Right atrium auricular region (tissue), 2 donors: ENCODE measurements around the gene RRP9. TPM values are rescaled to one million over a fixed set of nuclear protein-coding genes. Genes with fewer than 3 reads are reported as not detected.
A peak's percentile ranks its signal among the peaks of the same experiment; 100 is the strongest.

Experiments
- DNase-seq: peaks from one replicate; pipeline ENCODE4 v3.0.0-alpha.2; 2019; ENCODE audit warnings: low spot score
- H3K27ac ChIP-seq, 2 donors: fragments of 200-600 bp; sonication (generic); 1 replicate in 1 of 2; 2 replicates in 1 of 2; pipeline ENCODE4 v1.5.1; 2016 to 2019
- H3K27me3 ChIP-seq, 2 donors: fragments of 200-600 bp; sonication (generic); one replicate each; pipeline versions ENCODE4 v1.5.1 to v1.6.0; 2017 to 2019
- H3K36me3 ChIP-seq: fragments of 200-600 bp; sonication (generic); one replicate; pipeline ENCODE4 v1.5.1; 2016
- H3K4me1 ChIP-seq, 2 donors: fragments of 200-600 bp; sonication (generic); one replicate each; pipeline versions ENCODE4 v1.5.1 to v1.6.0; 2017 to 2019
- H3K4me3 ChIP-seq, 2 donors: fragments of 200-600 bp; sonication (generic); 1 replicate in 1 of 2; 2 replicates in 1 of 2; pipeline ENCODE4 v1.5.1; 2017 to 2019; ENCODE audit warnings: mild to moderate bottlenecking in 1 of 2, moderate library complexity in 1 of 2
- H3K9me3 ChIP-seq, 2 donors: fragments of 200-600 bp; sonication (generic); one replicate each; pipeline ENCODE4 v1.5.1; 2019
- total RNA-seq, 2 donors: library from RNA; depleted of rRNA; stranded (reverse); fragments of >200 nt; gene quantifications; one replicate each; pipeline ENCODE4 v1.1.0, GENCODE V29; 2016
- TF ChIP-seq, protein P1 (sequence below), 2 donors: fragments of 200-600 bp; sonication (generic); IDR thresholded peaks; one replicate each; pipeline ENCODE4 v1.5.1; 2019; ENCODE audit warnings: antibody characterized with exemption in 2 of 2

Gene RRP9
- total RNA-seq, 2 donors from 2014 or later = 6.3 to 11.1 TPM

- no peak for DNase-seq
Observed at GRCh38 chr3:51974277-51974962, 32.7 kb upstream of the RRP9 start.

GRCh38 chr3:51971350-51971749, 29.6 kb upstream of the RRP9 start:
- Histone ChIP-seq H3K4me1 (peaks cover 0 to 41% of the 10 kb centered on the region in 2 donors), H3K27me3 (no peaks in the 10 kb centered on the region), H3K9me3 (no peaks in the 10 kb centered on the region), H3K27ac (no peak overlapping the region), H3K36me3 (no peaks in the 10 kb centered on the region), H3K4me3 (no peak overlapping the region)
- TF ChIP-seq, protein P1, sequence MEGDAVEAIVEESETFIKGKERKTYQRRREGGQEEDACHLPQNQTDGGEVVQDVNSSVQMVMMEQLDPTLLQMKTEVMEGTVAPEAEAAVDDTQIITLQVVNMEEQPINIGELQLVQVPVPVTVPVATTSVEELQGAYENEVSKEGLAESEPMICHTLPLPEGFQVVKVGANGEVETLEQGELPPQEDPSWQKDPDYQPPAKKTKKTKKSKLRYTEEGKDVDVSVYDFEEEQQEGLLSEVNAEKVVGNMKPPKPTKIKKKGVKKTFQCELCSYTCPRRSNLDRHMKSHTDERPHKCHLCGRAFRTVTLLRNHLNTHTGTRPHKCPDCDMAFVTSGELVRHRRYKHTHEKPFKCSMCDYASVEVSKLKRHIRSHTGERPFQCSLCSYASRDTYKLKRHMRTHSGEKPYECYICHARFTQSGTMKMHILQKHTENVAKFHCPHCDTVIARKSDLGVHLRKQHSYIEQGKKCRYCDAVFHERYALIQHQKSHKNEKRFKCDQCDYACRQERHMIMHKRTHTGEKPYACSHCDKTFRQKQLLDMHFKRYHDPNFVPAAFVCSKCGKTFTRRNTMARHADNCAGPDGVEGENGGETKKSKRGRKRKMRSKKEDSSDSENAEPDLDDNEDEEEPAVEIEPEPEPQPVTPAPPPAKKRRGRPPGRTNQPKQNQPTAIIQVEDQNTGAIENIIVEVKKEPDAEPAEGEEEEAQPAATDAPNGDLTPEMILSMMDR (IDR thresholded peaks at IDR 0.05) = no peak
- DNase-seq = no peak

More at GRCh38 chr3:51974277-51974962, 32.7 kb upstream of the RRP9 start:
- Histone ChIP-seq H3K27ac (peak overlapping the region; percentile 96 to 99), H3K36me3 (no peaks in the 10 kb centered on the region), H3K4me1 (peaks cover 0 to 25% of the 10 kb centered on the region in 2 donors), H3K27me3 (no peaks in the 10 kb centered on the region), H3K9me3 (no peaks in the 10 kb centered on the region), H3K4me3 (peak overlapping the region; percentile 67 to 73)
- TF ChIP-seq, protein P1 (IDR thresholded peaks at IDR 0.05) = peak; percentile 5 to 29

DNA sequence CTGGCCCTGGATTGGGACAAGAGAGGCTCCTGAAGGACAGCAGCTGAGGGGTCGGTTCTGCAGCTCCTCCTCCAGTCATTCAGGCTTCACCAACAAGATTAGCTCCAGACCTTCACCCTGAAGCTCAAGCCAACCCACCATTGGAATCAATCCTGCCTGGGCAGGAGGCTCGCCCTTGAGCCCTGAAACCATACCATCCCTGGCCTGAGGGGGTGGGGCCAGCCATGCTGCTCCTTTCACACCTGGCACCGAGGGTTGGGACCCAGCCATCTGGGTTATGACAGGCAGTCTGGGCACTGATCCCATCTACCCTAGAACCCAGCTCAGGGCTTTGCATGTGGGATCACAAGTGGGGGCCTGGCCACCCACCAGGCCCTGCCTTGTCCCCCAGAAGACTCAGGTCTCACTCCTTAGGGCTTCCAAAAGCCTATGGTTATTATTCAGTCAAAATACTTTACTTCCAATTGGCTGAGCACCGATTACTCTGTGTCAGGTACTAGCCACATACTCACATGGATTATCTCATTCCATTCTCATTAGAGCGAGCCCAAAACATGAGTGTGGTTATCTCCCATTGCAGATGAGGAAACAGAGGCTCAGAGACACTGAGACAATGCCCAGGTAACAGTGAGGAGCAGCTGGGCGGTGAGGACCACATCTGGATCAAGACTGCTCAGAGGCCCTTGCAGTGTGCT, 29.0 kb upstream of the RRP9 start:
- Histone ChIP-seq H3K27ac (no peak overlapping the region), H3K4me1 (peaks cover 0 to 45% of the 10 kb centered on the region in 2 donors), H3K27me3 (no peaks in the 10 kb centered on the region), H3K4me3 (no peak overlapping the region), H3K36me3 (no peaks in the 10 kb centered on the region), H3K9me3 (no peaks in the 10 kb centered on the region)
- TF ChIP-seq, protein P1 (IDR thresholded peaks at IDR 0.05) = no peak
- DNase-seq = no peak

GRCh38 chr3:51969841-51970240, 28.1 kb upstream of the RRP9 start:
- H3K4me1 ChIP-seq = peaks cover 0 to 46% of the 10 kb centered on the region in 2 donors
- no peak overlapping the region for H3K27ac ChIP-seq
- H3K9me3 ChIP-seq = no peaks in the 10 kb centered on the region
- H3K27me3 ChIP-seq = no peaks in the 10 kb centered on the region
- no peaks in the 10 kb centered on the region for H3K36me3 ChIP-seq
- no peak for DNase-seq
- TF ChIP-seq, protein P1 (IDR thresholded peaks at IDR 0.05) = no peak
- no peak overlapping the region for H3K4me3 ChIP-seq

- Histone ChIP-seq H3K4me3 (no peak overlapping the region), H3K36me3 (no peaks in the 10 kb centered on the region), H3K9me3 (no peaks in the 10 kb centered on the region), H3K4me1 (peaks cover 0 to 46% of the 10 kb centered on the region in 2 donors), H3K27me3 (no peaks in the 10 kb centered on the region), H3K27ac (no peak overlapping the region)
- DNase-seq = no peak
- TF ChIP-seq, protein P1 (IDR thresholded peaks at IDR 0.05) = no peak
Observed at GRCh38 chr3:51968883-51969678, 27.4 kb upstream of the RRP9 start.
